ENCODE results near the gene PCDHB14. TPM values are rescaled to one million over a fixed set of nuclear protein-coding genes. Genes with fewer than 3 reads are reported as not detected.
"Not testable (repeated sequence)": the region's sequence is repeated elsewhere in the genome, so short reads cannot be mapped to it uniquely, and the experiment has no call there.

PCDHB14 gene
- total and polyA plus RNA-seq, 2 donors from 2014 or later, result 2.0 to 6.2 TPM

DNA sequence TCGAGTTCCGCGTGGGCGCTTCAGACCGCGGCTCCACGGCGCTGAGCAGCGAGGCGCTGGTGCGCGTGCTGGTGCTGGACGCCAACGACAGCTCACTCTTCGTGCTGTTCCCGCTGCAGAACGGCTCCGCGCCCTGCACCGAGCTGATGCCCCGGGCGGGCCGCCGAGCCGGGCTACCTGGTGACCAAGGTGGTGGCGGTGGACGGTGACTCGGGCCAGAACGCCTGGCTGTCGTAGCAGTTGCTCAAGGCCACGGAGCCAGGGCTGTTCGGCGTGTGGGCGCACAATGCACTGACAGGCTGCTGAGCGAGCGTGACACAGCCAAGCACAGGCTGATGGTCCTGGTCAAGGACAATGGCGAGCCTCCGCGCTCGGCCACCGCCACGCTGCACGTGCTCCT lies 18.4 kb downstream of the PCDHB14 start:
- FAIRE-seq (no peak), DNase-seq (no peak)
- intact Hi-C loops (cut with DNase I), result no loop called here
- Histone ChIP-seq H3K27me3 (ENCODE audit: control insufficient read depth, insufficient read depth, low read length) (no peaks in the 10 kb centered on the region), H3K9ac (ENCODE audit: low read length in 3 of 3) (no peak overlapping the region), H3K4me3 (ENCODE audit: low read length in 3 of 3) (no peak overlapping the region), H3K27ac (ENCODE audit: low read depth in 2 of 2, low read length in 2 of 2) (no peak overlapping the region), H3K9me3 (ENCODE audit: control insufficient read depth in 2 of 3, insufficient read depth in 1 of 3, low read length in 3 of 3) (peaks cover 0 to 80% (median 39%) of the 10 kb centered on the region in 3 donors), H3K36me3 (ENCODE audit: control insufficient read depth in 2 of 3, insufficient read depth in 3 of 3, low read length in 3 of 3) (no peaks in the 10 kb centered on the region), H3K4me1 (ENCODE audit: control insufficient read depth in 2 of 3, insufficient read depth in 2 of 3, low read depth in 1 of 3, low read length in 3 of 3) (no peaks in the 10 kb centered on the region)
- TF ChIP-seq CTCF (IDR thresholded peaks at IDR 0.05; ENCODE audit: borderline replicate concordance, extremely low read depth, insufficient read depth), result no peak

GRCh38 chr5:141245250-141245717 lies 22.1 kb downstream of the PCDHB14 start, which contains the start of gene PCDHB15:
Gene PCDHB15 (plus strand): TSS chr5:141245395. CDS start chr5:141245579, 184 bp downstream.
- H3K27ac ChIP-seq (ENCODE audit: low read depth in 2 of 2, low read length in 2 of 2), result no peak within 1 kb of the TSS
- no peak for FAIRE-seq
- H3K27me3 ChIP-seq (ENCODE audit: control insufficient read depth, insufficient read depth, low read length), result no peaks in the 10 kb centered on the region
- peak within 1 kb of the TSS in 1 of 3 donors; percentile 40 for H3K9ac ChIP-seq (ENCODE audit: low read length in 3 of 3)
- intact Hi-C loops (cut with DNase I), result no loop called here
- peak in 3 of 5 donors; percentile 24 to 54 (median 45) for DNase-seq
- no peaks in the 10 kb centered on the region for H3K4me1 ChIP-seq (ENCODE audit: control insufficient read depth in 2 of 3, insufficient read depth in 2 of 3, low read depth in 1 of 3, low read length in 3 of 3)
- peaks cover 0 to 80% (median 30%) of the 10 kb centered on the region in 3 donors for H3K9me3 ChIP-seq (ENCODE audit: control insufficient read depth in 2 of 3, insufficient read depth in 1 of 3, low read length in 3 of 3)
- TF ChIP-seq CTCF (IDR thresholded peaks at IDR 0.05; ENCODE audit: borderline replicate concordance, extremely low read depth, insufficient read depth), result peak; percentile 9
- no peaks in the 10 kb centered on the region for H3K36me3 ChIP-seq (ENCODE audit: control insufficient read depth in 2 of 3, insufficient read depth in 3 of 3, low read length in 3 of 3)
- H3K4me3 ChIP-seq (ENCODE audit: low read length in 3 of 3), result peak within 1 kb of the TSS; percentile 41 to 60 (median 43)

GRCh38 chr5:141246971-141247370 lies 23.8 kb downstream of the PCDHB14 start:
- H3K4me3 ChIP-seq (ENCODE audit: low read length in 3 of 3); intact Hi-C loops (cut with DNase I); H3K27ac ChIP-seq (ENCODE audit: low read depth in 2 of 2, low read length in 2 of 2); H3K27me3 ChIP-seq (ENCODE audit: control insufficient read depth, insufficient read depth, low read length); H3K9ac ChIP-seq (ENCODE audit: low read length in 3 of 3); H3K4me1 ChIP-seq (ENCODE audit: control insufficient read depth in 2 of 3, insufficient read depth in 2 of 3, low read depth in 1 of 3, low read length in 3 of 3); H3K36me3 ChIP-seq (ENCODE audit: control insufficient read depth in 2 of 3, insufficient read depth in 3 of 3, low read length in 3 of 3); DNase-seq; FAIRE-seq: not testable (repeated sequence)
- H3K9me3 ChIP-seq (ENCODE audit: control insufficient read depth in 2 of 3, insufficient read depth in 1 of 3, low read length in 3 of 3), result peaks cover 0 to 83% (median 34%) of the 10 kb centered on the region in 3 donors

- H3K36me3 ChIP-seq (ENCODE audit: control insufficient read depth in 2 of 3, insufficient read depth in 3 of 3, low read length in 3 of 3); H3K27ac ChIP-seq (ENCODE audit: low read depth in 2 of 2, low read length in 2 of 2); DNase-seq; intact Hi-C loops (cut with DNase I); H3K4me1 ChIP-seq (ENCODE audit: control insufficient read depth in 2 of 3, insufficient read depth in 2 of 3, low read depth in 1 of 3, low read length in 3 of 3); H3K9ac ChIP-seq (ENCODE audit: low read length in 3 of 3); FAIRE-seq; H3K27me3 ChIP-seq (ENCODE audit: control insufficient read depth, insufficient read depth, low read length); H3K4me3 ChIP-seq (ENCODE audit: low read length in 3 of 3): not testable (repeated sequence)
- peaks cover 0 to 82% (median 32%) of the 10 kb centered on the region in 3 donors for H3K9me3 ChIP-seq (ENCODE audit: control insufficient read depth in 2 of 3, insufficient read depth in 1 of 3, low read length in 3 of 3)
Observed at GRCh38 chr5:141247434-141247833, 24.3 kb downstream of the PCDHB14 start.
